Measurements from ENCODE around the gene HDAC9.

DNA sequence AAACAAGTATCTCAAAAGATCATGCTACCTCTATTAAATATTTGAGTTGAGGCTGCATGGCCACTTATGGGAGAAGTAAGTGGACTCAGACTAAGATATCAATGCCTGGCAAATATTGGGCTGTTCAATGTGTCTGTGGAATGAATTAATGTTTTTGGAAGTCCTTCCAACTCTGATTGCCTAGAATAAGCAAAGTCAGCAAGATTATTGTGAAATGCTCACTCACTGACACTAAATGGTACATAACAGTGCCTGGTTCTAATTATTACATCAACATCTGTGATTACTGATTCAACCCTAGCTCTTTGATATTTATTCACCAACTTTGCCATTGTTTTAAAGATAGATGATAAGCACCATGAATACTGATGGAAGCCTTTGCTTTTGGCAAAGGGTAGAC is 45.5 kb upstream of the HDAC9 start:
- no peak for TF ChIP-seq POLR2A (IDR thresholded peaks at IDR 0.05)
- TF ChIP-seq, protein P1, sequence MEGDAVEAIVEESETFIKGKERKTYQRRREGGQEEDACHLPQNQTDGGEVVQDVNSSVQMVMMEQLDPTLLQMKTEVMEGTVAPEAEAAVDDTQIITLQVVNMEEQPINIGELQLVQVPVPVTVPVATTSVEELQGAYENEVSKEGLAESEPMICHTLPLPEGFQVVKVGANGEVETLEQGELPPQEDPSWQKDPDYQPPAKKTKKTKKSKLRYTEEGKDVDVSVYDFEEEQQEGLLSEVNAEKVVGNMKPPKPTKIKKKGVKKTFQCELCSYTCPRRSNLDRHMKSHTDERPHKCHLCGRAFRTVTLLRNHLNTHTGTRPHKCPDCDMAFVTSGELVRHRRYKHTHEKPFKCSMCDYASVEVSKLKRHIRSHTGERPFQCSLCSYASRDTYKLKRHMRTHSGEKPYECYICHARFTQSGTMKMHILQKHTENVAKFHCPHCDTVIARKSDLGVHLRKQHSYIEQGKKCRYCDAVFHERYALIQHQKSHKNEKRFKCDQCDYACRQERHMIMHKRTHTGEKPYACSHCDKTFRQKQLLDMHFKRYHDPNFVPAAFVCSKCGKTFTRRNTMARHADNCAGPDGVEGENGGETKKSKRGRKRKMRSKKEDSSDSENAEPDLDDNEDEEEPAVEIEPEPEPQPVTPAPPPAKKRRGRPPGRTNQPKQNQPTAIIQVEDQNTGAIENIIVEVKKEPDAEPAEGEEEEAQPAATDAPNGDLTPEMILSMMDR (IDR thresholded peaks at IDR 0.05): no peak
